Measurements from ENCODE around the gene PLXNB2. TPM values are rescaled to one million over a fixed set of nuclear protein-coding genes. Genes with fewer than 3 reads are reported as not detected.

PLXNB2 gene
- total RNA-seq, 3 donors from 2014 or later (not counting 1 experiment from before 2014, with no cell fraction given) = 6.0 to 34.7 (median 18.9) TPM

- peaks cover 6% of the 10 kb centered on the region for H3K27me3 ChIP-seq (ENCODE audit: control insufficient read depth, insufficient read depth, low read length)
- Mint-ChIP-seq H3K9me3 (no peaks in the 10 kb centered on the region), H3K27ac (no peak overlapping the region), H3K36me3 (no peaks in the 10 kb centered on the region), H3K27me3 (ENCODE audit: low read depth in 2 of 2) (peaks cover 0 to 22% of the 10 kb centered on the region in 2 donors), H3K4me1 (peaks cover 0 to 5% of the 10 kb centered on the region in 2 donors), H3K4me3 (no peak overlapping the region)
- 88% methylated on average over 14 of the region's 14 CpGs for WGBS (ENCODE audit: insufficient coverage)
- ATAC-seq = no peak
- no peak overlapping the region for H3K27ac ChIP-seq (ENCODE audit: low read length)
- H3K4me3 ChIP-seq (ENCODE audit: low read length) = no peak overlapping the region
- no peaks in the 10 kb centered on the region for H3K9me3 ChIP-seq (ENCODE audit: control insufficient read depth, insufficient read depth, low read length)
- no peak for DNase-seq
- H3K36me3 ChIP-seq (ENCODE audit: control insufficient read depth, insufficient read depth, low read length) = no peaks in the 10 kb centered on the region
- TF ChIP-seq CTCF (IDR thresholded peaks at IDR 0.05) = no peak
- H3K4me1 ChIP-seq (ENCODE audit: control insufficient read depth, insufficient read depth, low read length) = peaks cover 51% of the 10 kb centered on the region
- intact Hi-C loops (cut with micrococcal nuclease) = no loop called here
These were observed 6.7 kb downstream of the PLXNB2 start for GRCh38 chr22:50300620-50301257.

DNA sequence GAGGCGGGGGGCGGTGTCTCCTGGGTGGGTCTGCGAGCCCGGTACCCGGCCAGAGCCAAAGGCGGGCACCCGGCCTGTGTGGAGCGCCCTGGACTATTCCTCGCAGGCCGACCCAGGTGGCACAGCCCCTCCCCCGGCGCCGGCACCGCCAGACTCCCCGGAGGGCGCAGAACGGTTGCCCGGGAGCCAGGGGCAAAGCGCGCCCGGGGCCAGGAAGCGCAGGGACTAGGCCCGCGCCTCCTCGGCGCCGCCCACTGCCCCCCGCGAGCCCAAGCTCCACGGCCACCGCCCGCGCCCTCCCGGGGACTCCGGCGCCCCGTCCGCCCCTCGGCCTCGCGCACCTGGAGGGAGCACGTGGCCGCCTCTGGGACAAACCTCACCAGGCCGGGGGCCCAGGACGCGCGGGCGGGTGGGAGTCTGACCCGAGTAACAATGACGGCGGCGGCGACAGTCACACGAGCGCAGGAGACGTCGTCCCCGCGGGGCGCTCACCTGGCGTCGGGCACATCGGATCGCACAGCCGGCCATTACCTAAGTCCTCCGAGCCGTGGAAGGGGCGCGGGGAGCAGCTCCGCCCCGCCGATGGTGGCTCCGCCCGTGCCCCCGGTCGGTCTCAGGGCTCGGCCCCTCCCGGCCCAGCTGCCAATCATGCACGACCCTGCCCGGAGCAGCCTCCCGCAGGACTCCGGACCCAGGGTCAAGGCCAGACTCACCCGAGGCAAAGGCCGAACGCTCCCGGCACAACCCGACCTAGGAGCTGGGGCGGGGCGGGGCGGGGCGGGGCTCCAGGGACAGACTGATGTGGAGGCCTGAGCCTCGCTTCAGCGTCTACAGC is 7.4 kb downstream of the PLXNB2 start:
- Histone ChIP-seq H3K27me3 (ENCODE audit: control insufficient read depth, insufficient read depth, low read length) (no peaks in the 10 kb centered on the region), H3K9me3 (ENCODE audit: control insufficient read depth, insufficient read depth, low read length) (no peaks in the 10 kb centered on the region), H3K27ac (ENCODE audit: low read length) (no peak overlapping the region), H3K36me3 (ENCODE audit: control insufficient read depth, insufficient read depth, low read length) (no peaks in the 10 kb centered on the region), H3K4me1 (ENCODE audit: control insufficient read depth, insufficient read depth, low read length) (peaks cover 44% of the 10 kb centered on the region), H3K4me3 (ENCODE audit: low read length) (no peak overlapping the region)
- no peak for TF ChIP-seq CTCF (IDR thresholded peaks at IDR 0.05)
- peaks cover 0 to 17% of the 10 kb centered on the region in 2 donors for H3K27me3 Mint-ChIP-seq (ENCODE audit: low read depth in 2 of 2)
- intact Hi-C loops (cut with micrococcal nuclease) = no loop called here
- H3K4me3 Mint-ChIP-seq = no peak overlapping the region
- no peak for ATAC-seq
- 54% methylated on average over 93 of the region's 93 CpGs for WGBS (ENCODE audit: insufficient coverage)
- DNase-seq = no peak
- no peaks in the 10 kb centered on the region for H3K36me3 Mint-ChIP-seq
- peaks cover 0 to 5% of the 10 kb centered on the region in 2 donors for H3K4me1 Mint-ChIP-seq
- H3K9me3 Mint-ChIP-seq = no peaks in the 10 kb centered on the region
- H3K27ac Mint-ChIP-seq = no peak overlapping the region

DNA sequence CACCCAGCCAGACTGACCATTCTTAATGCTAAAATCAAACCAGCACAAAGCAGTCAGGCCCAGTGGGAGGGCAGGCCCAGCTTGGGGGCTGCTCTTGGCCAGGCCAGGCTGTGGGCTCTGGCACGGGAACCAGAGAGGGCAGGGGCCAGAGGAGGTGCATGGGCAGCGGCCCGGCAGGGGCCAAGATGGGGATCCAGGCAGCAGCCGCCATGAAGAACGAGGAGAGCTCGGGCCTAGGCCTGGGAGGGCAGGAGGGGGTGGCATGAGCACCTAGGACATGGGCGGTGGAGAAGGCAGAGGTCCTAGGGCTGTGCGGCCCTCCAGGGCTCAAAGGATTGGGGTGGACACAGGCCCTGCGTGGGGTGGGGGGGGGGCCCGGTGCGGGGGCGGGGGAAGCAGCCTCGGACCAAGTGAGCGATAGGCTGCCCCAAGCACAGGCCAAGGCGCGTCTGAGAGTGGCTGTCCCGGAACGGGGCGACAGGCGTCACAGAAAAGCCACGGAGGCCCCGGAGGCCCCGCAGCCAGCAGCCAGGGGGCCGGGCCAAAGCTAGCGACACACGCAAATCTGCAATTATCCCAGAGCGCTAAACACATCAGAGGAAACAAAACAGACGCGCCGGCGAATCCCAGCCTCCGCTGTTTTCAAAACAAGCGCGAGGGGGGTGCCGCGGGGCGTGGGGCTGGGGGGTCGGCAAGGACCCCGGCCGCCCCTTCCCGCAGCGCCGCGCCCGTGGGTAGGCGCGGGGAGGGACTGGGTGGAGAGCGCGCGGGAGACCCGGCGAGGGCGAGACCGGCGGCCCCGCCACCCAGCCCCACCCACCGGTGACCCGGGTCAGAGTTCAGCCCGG is 8.3 kb downstream of the PLXNB2 start:
- peaks cover 0 to 10% of the 10 kb centered on the region in 2 donors for H3K27me3 Mint-ChIP-seq (ENCODE audit: low read depth in 2 of 2)
- DNase-seq (no peak), ATAC-seq (peak in 1 of 3 donors; percentile 35)
- Histone ChIP-seq H3K36me3 (ENCODE audit: control insufficient read depth, insufficient read depth, low read length) (no peaks in the 10 kb centered on the region), H3K4me1 (ENCODE audit: control insufficient read depth, insufficient read depth, low read length) (peaks cover 38% of the 10 kb centered on the region), H3K9me3 (ENCODE audit: control insufficient read depth, insufficient read depth, low read length) (no peaks in the 10 kb centered on the region), H3K4me3 (ENCODE audit: low read length) (no peak overlapping the region), H3K27ac (ENCODE audit: low read length) (no peak overlapping the region), H3K27me3 (ENCODE audit: control insufficient read depth, insufficient read depth, low read length) (no peaks in the 10 kb centered on the region)
- no peak for TF ChIP-seq CTCF (IDR thresholded peaks at IDR 0.05)
- H3K4me3 Mint-ChIP-seq = peak overlapping the region; percentile 28
- 47% methylated on average over 55 of the region's 59 CpGs for WGBS (ENCODE audit: insufficient coverage)
- H3K36me3 Mint-ChIP-seq = no peaks in the 10 kb centered on the region
- intact Hi-C loops (cut with micrococcal nuclease) = no loop called here
- H3K4me1 Mint-ChIP-seq = peaks cover 0 to 1% of the 10 kb centered on the region in 2 donors
- H3K27ac Mint-ChIP-seq = no peak overlapping the region
- H3K9me3 Mint-ChIP-seq = no peaks in the 10 kb centered on the region

Measured in natural killer cell (primary cell).